Breast epithelium (tissue), 3 donors: Measurements from ENCODE around the gene B3GAT3.

Experiments
- CTCF ChIP-seq, 3 donors: fragments of 450-650 bp; IDR thresholded peaks; one replicate each; pipeline ENCODE4 v1.5.1; 2016 to 2017; ENCODE audit warnings: antibody characterized with exemption in 3 of 3, mild to moderate bottlenecking in 3 of 3, moderate library complexity in 3 of 3
- POLR2A ChIP-seq: fragments of 450-650 bp; IDR thresholded peaks from one replicate; pipeline ENCODE4 v1.6.1; 2016; ENCODE audit warnings: antibody characterized with exemption, mild to moderate bottlenecking, moderate library complexity
- POLR2AphosphoS5 ChIP-seq, 3 donors: sonication (generic); formaldehyde crosslinking; IDR thresholded peaks; one replicate each; pipeline ENCODE4 v1.6.1; 2017; ENCODE audit warnings: antibody characterized with exemption in 3 of 3

GRCh38 chr11:62602141-62603071 lies 19.4 kb downstream of the B3GAT3 start:
- TF ChIP-seq CTCF (IDR thresholded peaks at IDR 0.05) (no peak), POLR2A (no peak), POLR2AphosphoS5 (IDR thresholded peaks at IDR 0.05) (peak in 2 of 3 donors; percentile 59 to 62)
